SHP77 (cell line): ENCODE results near the gene CEND1.
A peak's percentile ranks its signal among the peaks of the same experiment; 100 is the strongest.

ENCODE experiments used
- DNase-seq, 2 experiments: peaks; one replicate each; lab custom pipeline; 2025; lab: John Stamatoyannopoulos, UW

CEND1 gene

DNA sequence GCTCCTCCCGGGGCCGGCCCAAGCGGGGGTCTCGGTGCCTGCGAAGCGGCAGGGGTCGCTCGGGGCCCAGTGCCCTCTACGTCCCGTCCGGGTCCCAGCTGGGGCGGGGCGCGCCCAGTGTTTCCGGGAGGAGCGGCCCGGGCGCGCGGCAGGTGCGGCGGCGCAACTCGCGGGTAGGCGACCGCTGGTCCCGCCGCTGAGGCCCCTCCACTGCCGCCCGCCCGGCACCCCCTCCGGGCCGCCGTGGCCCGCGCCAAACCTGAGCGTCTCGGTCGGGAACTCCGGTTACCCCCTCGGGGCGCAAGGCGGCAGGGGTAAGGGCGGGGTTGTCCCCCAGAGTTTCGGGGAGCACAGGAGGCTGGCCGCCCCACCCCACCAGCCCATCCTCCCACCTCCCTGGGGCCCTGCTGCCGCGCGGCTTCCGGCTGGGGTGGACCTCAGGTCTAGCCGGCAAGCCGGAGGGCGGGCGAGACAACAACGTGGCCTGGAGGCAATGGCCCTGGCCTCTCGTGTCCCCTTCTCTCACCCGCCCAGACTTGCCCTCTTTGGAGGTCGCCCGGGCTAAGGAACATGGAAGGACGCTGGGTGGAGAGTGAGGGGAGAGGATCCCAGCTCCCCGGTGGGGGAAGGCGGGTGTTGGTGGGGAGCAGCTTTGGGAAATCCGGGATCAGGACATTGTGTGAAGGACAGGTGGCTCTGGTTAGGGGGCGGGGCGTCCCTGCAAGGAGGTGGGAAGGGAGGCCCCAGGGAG, 37.4 kb upstream of the CEND1 start:
- no peak for DNase-seq

DNA sequence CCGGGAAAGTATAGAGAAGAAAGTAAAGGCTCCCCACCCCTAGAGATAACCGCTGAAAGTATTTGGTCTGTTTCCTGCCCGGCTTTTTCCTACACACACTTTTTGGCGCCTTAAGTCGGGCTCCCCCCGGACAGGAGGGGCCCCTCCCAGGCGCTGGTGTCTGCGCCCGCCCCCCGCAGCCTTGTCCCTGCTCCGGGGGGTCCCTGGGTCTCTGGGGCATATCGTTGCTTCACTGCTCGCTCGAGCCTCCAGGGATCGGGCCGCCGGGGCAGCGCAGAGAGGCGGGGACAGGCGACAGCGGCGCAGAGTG, 36.9 kb upstream of the CEND1 start:
- no peak for DNase-seq

DNA sequence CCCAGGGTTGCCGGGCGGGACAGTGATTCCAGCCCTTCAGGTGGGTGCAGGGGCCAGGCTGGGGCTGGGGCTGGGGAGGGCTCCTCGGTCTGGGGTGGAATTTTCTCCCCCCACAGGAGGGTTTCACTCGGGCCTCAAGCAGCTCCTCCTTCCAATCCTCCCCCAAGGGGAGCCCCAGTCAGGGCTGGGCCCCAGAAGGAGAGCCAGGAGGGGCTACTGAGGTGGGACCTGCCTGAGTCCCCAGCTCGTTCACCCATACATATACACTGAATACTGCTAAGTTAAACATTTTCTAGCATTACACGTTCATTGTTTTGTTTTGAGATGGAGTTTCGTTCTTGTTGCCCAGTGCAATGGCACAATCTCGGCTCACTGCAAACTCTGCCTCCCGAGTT, 36.3 kb upstream of the CEND1 start:
- DNase-seq = no peak

DNA sequence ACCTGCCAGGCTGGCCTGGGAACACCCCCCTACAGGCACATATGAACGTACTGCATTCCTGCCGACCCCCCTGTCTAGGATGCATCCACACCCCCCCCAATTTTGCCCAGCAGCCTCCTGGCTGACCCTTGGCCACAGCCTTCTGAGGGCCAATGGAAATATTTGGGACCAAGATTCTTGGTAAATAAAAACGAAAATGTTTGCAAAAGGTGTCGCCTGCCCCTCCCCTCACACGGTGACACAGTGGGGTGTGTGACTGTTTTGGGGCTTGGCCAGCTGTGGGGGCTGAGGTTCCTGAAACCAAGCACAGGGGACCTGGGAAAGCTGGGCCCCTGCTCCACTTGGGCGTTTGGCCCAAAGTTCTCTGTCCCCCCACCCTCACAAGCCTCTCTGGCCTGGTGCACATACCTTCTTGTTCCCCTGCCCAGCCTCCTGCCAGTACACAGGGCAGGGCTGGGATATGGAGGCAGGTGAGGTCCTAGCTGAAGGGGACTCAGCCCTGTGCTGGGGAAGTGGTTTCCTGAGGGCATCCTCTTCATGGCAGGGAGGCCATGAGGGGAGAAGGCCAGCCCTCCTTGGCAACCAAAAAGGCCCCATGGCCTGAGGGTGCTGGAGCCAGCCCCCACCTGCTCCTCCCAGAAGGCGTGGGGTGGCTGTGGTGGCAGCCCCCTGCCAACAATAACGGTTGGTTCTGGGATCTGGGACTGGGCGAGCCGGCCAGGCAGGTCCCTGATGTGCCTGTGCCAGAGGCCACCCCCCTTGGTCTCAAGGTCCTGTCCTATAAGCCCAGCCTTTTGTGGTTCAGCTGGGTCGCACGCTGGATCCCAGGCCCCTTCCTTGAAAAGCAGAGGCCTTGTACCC, 35.7 kb upstream of the CEND1 start:
- no peak for DNase-seq

GRCh38 chr11:824942-825341, 35.1 kb upstream of the CEND1 start:
- no peak for DNase-seq

GRCh38 chr11:824292-824880, 34.5 kb upstream of the CEND1 start:
- DNase-seq = peak; percentile 58 to 71

DNA sequence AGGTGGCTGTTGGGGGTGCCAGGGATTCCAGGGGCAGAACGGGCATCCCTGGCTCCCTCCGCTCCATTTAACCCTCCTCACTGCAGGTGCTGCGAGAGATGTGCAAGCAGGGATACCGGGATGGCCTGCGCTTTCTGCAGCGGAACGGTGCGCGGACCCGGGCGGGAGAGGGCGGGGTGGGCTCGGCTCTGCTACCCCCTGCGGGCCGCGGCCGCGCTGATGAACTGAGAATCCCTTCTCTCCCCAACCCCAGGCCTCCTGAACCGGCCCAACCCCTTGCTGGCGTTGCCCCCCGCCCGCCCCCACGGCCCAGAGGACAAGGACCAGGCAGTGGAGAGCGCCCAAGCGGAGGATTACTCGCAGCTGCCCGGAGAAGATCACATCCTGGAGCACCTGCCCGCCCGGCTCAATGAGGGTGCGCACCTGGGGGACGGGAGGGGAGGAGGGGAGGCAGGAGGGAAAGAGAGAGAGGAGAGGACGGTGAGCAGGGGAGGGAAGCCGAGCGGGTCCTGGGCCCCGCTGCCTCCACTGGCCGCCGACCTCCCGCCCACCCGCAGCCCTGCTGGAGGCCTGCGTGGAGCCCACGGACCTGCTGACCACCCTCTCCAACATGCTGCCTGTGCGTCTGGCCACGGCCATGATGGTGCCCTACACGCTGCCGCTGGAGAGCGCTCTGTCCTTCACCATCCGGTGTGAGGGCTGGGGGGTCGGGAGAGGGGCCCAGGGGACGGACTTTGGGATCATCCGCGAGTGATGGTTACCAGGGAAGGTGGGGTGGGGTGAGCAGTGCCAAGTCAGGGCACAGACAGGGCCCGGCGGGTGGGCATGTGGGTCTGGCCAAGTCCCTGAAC, 33.8 kb upstream of the CEND1 start:
- DNase-seq = no peak

DNA sequence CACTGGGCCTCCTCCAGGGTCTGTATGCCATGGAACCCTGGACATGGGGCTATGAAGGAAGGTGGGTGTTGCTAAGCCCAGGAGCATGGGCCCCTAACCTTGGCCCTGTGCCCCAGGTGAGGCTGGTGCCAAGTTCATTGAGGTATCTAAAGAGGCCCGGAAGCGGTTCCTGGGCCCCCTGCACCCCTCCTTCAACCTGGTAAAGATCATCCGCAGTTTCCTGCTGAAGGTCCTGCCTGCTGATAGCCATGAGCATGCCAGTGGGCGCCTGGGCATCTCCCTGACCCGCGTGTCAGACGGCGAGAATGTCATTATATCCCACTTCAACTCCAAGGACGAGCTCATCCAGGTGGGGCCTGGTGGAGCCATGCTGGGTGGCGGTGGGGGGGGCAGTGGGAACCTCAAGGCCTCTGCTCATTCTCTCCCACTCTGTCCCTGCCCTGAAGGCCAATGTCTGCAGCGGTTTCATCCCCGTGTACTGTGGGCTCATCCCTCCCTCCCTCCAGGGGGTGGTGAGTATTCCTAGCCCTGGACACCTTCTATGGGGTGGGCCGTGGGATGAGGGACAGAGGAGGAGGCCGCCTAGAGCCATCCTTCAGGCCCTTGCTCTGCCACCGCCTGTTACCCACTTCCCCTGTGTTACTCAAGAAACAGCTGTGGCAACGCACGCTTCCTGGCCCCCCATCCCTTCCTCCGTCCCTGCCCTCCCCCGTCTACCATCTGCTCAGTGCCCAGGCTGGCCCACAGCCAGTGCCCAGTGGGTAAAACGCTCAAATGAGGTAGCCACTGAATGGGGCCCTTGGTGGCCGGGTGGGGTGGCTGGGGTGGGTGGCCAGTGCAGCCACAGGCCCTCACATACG, 31.9 kb upstream of the CEND1 start:
- no peak for DNase-seq

DNA sequence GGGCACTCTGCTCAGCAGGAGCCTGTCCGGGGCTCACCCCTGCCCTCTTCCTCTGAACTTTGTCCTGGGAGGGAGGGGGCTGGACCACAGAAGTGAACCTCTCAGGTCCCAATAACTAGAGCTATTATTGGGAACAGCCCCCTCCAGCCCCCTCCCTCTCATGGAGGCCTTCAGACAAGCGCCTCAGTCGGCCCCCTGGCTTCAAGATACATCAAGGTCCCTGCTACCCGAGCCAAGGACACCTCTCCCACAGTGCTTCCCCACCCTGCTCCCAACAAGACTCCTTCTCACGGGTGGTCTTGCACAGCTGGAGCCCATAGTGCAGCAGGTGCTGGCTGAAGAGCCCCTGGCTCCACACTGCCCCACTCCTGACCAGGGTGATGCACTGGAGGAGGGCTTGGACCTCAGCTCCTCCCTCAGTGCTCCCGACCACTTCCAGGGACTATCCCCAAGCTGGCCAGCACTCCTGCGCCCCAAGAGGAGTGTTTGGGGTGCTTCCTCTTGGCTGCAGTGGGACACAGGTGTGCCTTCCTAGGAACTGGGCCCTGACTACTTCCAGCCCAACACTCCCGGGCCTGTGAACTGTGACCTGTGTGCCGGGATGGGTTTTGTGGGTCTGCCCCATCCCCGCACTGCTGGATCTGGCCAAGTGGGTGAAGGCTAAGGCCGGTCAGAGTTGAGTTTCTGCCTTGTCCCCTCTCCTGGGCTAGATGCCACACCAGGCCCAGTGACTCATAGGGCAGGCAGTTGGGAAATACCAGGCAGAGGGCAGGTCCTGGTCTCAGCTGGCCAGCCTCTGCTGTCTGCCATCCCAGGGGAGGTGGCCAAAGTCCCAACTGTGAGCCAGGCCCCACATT, 31.0 kb upstream of the CEND1 start:
- no peak for DNase-seq

GRCh38 chr11:819943-820649, 30.2 kb upstream of the CEND1 start:
- DNase-seq = peak in 1 of 2 experiments; percentile 48

DNA sequence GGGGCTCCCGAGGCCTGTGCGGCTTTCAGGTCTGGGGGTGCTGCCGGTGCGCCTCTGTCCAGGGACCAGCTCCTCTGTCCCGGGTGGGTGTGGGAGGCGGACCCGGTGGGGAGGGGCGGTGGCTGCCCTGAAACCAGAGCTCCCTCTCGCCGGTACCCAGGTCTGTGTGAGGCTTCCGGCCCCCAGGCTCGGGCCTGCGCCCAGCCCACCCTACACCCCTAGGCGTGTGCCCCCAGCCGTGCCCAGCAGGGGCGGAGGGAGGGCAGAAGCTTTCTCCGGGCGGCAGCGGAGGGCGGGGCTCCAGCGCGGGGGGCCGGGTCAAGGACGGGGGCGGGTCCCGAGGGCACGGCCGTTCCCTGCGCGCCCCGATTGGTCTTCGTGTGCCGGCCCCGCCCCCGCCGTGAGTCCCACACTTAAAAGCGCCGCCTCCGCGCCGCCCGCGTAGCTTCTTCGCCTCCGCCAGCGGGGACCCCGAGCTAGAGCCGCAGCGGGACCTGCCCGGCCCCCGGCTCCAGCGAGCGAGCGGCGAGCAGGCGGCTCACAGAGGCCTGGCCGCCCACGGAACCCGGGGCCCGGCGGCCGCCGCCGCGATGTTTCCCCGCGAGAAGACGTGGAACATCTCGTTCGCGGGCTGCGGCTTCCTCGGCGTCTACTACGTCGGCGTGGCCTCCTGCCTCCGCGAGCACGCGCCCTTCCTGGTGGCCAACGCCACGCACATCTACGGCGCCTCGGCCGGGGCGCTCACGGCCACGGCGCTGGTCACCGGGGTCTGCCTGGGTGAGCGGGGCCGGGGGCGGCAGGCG, 29.4 kb upstream of the CEND1 start:
- DNase-seq = peak in 1 of 2 experiments; percentile 52

DNA sequence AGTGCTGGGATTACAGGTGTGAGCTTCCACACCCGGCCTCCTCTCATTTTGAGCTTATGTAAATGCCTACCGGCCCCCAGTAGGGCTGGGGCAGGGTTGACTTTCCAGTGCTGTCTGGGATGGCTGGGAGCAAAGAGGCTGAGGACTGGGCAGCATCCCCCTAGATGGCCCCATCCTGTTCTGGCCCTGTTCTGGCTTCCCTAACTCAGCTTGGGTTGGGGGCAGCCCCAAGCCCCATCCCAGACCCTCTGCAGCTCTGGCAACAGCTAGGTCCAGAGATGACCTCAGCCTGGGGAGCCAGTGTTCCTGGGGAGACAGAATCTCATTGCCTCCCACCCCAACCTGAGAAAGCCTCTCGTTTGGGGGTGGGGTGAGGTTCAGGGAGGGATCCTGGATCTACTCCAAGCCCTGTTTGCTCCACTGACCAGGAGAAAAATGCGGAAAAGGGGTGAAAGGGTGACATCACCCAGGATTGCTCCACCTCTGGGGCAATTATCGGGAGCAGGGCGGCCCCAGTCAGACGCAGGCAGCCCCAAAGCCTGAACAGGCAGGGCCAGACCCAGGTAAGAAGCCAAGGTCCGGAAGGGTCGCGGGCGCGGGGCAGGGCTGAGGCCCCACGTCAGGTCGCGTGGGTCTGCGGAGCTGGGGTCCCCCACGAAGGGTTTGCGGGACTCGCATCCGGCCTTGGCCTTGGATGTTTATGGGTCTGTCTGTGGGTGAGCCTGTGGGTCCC, 28.7 kb upstream of the CEND1 start, which contains the start of gene PNPLA2:
Gene PNPLA2, plus strand, starts transcription at position 519 of the 733 bp plus-strand sequence. CDS start 805 bp downstream, outside the sequence.
- DNase-seq = no peak

DNA sequence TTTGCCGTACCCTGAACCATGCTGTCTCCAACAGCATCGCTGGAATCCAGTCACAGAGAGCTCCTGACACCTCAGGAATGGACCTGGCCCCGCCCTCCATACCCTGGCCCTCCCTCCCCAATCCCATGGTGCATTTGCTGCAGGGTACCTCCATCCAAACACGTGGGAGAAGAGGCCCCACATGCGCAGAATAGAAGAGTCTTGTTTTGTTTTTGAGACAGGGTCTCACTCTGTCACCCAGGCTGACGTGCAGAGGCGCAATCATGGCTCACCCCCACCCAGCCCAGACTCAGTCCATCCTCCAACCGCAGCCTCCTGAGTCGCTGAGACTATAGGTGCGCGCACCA, 26.5 kb upstream of the CEND1 start:
- no peak for DNase-seq

- DNase-seq = no peak
These were observed 26.0 kb upstream of the CEND1 start for GRCh38 chr11:815675-816432.

DNA sequence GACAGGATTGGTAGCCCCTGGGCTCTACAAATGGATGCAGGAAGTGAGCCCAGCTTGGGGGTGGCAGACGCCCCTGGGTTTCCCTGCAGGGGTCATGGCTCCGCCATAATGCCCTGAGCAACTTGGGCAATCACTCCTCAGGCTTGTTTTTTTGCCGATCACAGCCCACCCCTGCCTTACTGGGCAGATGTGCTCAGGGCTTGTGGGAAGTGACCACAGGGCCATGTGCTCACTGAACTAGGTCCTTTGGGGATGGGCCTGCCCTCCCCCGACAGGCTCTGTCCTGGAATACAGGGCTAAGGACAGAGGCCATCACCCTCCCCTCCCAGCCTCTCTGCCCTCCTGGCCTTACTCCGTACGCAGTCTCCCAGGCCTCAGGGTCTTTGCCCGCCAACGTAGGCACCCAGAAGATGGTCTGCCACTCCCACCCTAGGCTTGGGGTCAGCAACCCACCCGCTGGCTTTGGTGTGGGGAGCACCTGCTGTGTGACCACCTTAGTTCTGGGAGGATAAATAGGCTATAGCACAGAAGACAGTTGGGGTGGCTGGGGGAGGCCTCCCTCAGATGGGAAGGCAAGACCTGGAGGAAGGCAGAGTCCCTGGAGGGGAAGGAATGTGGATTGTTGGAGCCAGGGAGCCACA, 23.7 kb upstream of the CEND1 start:
- DNase-seq = no peak

GRCh38 chr11:813072-813455, 23.2 kb upstream of the CEND1 start:
- no peak for DNase-seq

GRCh38 chr11:812390-812789, 22.5 kb upstream of the CEND1 start:
- DNase-seq = no peak
